CD4-positive, alpha-beta T cell (primary cell): ENCODE measurements around the gene IQGAP1. TPM values are rescaled to one million over a fixed set of nuclear protein-coding genes. Genes with fewer than 3 reads are reported as not detected.
"Not testable (repeated sequence)": the region's sequence is repeated elsewhere in the genome, so short reads cannot be mapped to it uniquely, and the experiment has no call there.

Experiments
- ATAC-seq: fragments of 200-7000 bp; cut with Tn5 transposase; one replicate; pipeline ENCODE4 v1.10.0; 2022; ENCODE audit warnings: mild to moderate bottlenecking; ENCODE audit not compliant: poor library complexity
- CTCF ChIA-PET: fragments of 350-600 bp; sonication (Branson Sonifier 250); formaldehyde crosslinking; loops from one replicate; lab custom pipeline; 2021; ENCODE audit warnings: antibody characterized with exemption, inconsistent platforms; lab: Charles Lee
- POLR2A ChIA-PET: fragments of 350-600 bp; sonication (Branson Sonifier 250); formaldehyde crosslinking; loops from one replicate; lab custom pipeline; 2021; ENCODE audit warnings: antibody characterized with exemption, inconsistent platforms; lab: Charles Lee
- DNase-seq, 14 experiments: peaks; one replicate each; pipeline ENCODE4 v3.0.0-alpha.2; 2013 to 2020; ENCODE audit warnings: mixed read lengths in 2 of 14
- H3K27ac ChIP-seq, 2 donors: one replicate each; pipeline versions ENCODE4 v1.5.1 to v1.7.0; 2013; ENCODE audit warnings: low read length in 2 of 2, low read depth in 1 of 2, mild to moderate bottlenecking in 1 of 2
- H3K27me3 ChIP-seq, 2 experiments: 1 replicate in 1 of 2; 2 replicates in 1 of 2; pipeline versions ENCODE4 v1.6.1 to v1.7.0; 2013; ENCODE audit warnings: low read length in 2 of 2, control low read depth in 1 of 2, mild to moderate bottlenecking in 1 of 2, moderate library complexity in 1 of 2; ENCODE audit not compliant: insufficient read depth in 2 of 2, control insufficient read depth in 1 of 2
- H3K36me3 ChIP-seq: one replicate; pipeline ENCODE4 v1.6.1; 2013; ENCODE audit warnings: low read length, control low read depth; ENCODE audit not compliant: insufficient read depth
- H3K4me1 ChIP-seq: one replicate; pipeline ENCODE4 v1.6.1; 2013; ENCODE audit warnings: low read length, control low read depth; ENCODE audit not compliant: insufficient read depth
- H3K4me3 ChIP-seq: one replicate; pipeline ENCODE4 v1.5.1; 2013; ENCODE audit warnings: mild to moderate bottlenecking, low read length, moderate library complexity
- H3K9me3 ChIP-seq, 2 experiments: 1 replicate in 1 of 2; 2 replicates in 1 of 2; pipeline versions ENCODE4 v1.6.1 to v1.7.0; 2013; ENCODE audit warnings: low read length in 2 of 2, mild to moderate bottlenecking in 2 of 2, control low read depth in 1 of 2, moderate library complexity in 1 of 2; ENCODE audit not compliant: control insufficient read depth in 1 of 2, insufficient read depth in 1 of 2
- H3K27ac Mint-ChIP-seq: one replicate; pipeline ENCODE4 v1.8.0; 2020; ENCODE audit warnings: mixed read lengths
- H3K27me3 Mint-ChIP-seq: one replicate; pipeline ENCODE4 v1.8.0; 2021; ENCODE audit warnings: mixed read lengths
- H3K36me3 Mint-ChIP-seq: one replicate; pipeline ENCODE4 v1.8.0; 2021; ENCODE audit warnings: low read depth, mixed read lengths
- H3K4me1 Mint-ChIP-seq: one replicate; pipeline ENCODE4 v1.8.0; 2021; ENCODE audit warnings: low read depth, mixed read lengths
- H3K4me3 Mint-ChIP-seq: one replicate; pipeline ENCODE4 v1.8.0; 2020; ENCODE audit warnings: mild to moderate bottlenecking, mixed read lengths
- H3K9me3 Mint-ChIP-seq: one replicate; pipeline ENCODE4 v1.8.0; 2020; ENCODE audit warnings: mixed read lengths
- CTCF ChIP-seq: fragments of 200-600 bp; IDR thresholded peaks from one replicate; pipeline ENCODE4 v1.8.0; 2022; ENCODE audit warnings: antibody characterized with exemption, mild to moderate bottlenecking
- intact Hi-C, 2 experiments: fragments of 100-400 bp; cut with DNase I in 1 of 2; cut with micrococcal nuclease in 1 of 2; formaldehyde crosslinking; loops; one replicate each; pipeline versions ENCODE4 v1.15.1 to v1.9.0; 2023 to 2025; cut with DNase I, micrococcal nuclease
- total RNA-seq, 174 experiments: library from RNA in 2 of 174; stranded (reverse) in 2 of 174; gene quantifications; one replicate each; pipeline ENCODE4 v1.2.3 and lab custom pipeline; 2021 to 2026

Gene IQGAP1
- total RNA-seq, 2 experiments from 2014 or later, result 76.8 to 78.7 TPM

- ATAC-seq, result no peak
Measured at GRCh38 chr15:90408657-90409056, 20.6 kb downstream of the IQGAP1 start.

GRCh38 chr15:90409587-90409986 is 21.5 kb downstream of the IQGAP1 start:
- H3K4me3 Mint-ChIP-seq, H3K27me3 Mint-ChIP-seq, H3K9me3 ChIP-seq, H3K27me3 ChIP-seq, CTCF ChIA-PET, H3K27ac Mint-ChIP-seq, H3K27ac ChIP-seq, H3K4me3 ChIP-seq, POLR2A ChIA-PET, DNase-seq, ATAC-seq, H3K36me3 ChIP-seq, H3K9me3 Mint-ChIP-seq: not testable (repeated sequence)
- intact Hi-C loops, result loop anchor here in 1 of 2 experiments (5.0 kb wide), 1 partner anchor 38 kb away; no protein-coding TSS in a partner anchor
- Mint-ChIP-seq H3K4me1 (peaks cover 81% of the 10 kb centered on the region), H3K36me3 (peaks cover 21% of the 10 kb centered on the region)
- H3K4me1 ChIP-seq, result peaks cover 31% of the 10 kb centered on the region

More at GRCh38 chr15:90408657-90409056, 20.6 kb downstream of the IQGAP1 start:
- no peak overlapping the region for H3K27ac ChIP-seq
- TF ChIP-seq CTCF, result no peak
- Mint-ChIP-seq H3K36me3 (peaks cover 26% of the 10 kb centered on the region), H3K27ac (no peak overlapping the region), H3K27me3 (no peaks in the 10 kb centered on the region), H3K4me1 (peaks cover 79% of the 10 kb centered on the region), H3K4me3 (no peak overlapping the region), H3K9me3 (no peaks in the 10 kb centered on the region)
- H3K36me3 ChIP-seq, result no peaks in the 10 kb centered on the region
- no peak overlapping the region for H3K4me3 ChIP-seq
- ChIA-PET CTCF (interaction anchor here (1.2 to 1.7 kb wide), 4 partner anchors 10 to 89 kb away, joined by 3 to 7 read pairs (median 4); no protein-coding TSS in a partner anchor), POLR2A (interaction anchor here (0.5 to 1.7 kb wide), 3 partner anchors 17 to 494 kb away, joined by 3 to 6 read pairs (median 3); partner anchors contain the start of gene MAN2A2)
- peaks cover 23% of the 10 kb centered on the region for H3K4me1 ChIP-seq
- no peak for DNase-seq
- peaks cover 0 to 5% of the 10 kb centered on the region in 2 experiments for H3K9me3 ChIP-seq
- intact Hi-C loops, result loop anchor here in 1 of 2 experiments (5.0 kb wide), 1 partner anchor 39 kb away; no protein-coding TSS in a partner anchor
- H3K27me3 ChIP-seq, result no peaks in the 10 kb centered on the region

DNA sequence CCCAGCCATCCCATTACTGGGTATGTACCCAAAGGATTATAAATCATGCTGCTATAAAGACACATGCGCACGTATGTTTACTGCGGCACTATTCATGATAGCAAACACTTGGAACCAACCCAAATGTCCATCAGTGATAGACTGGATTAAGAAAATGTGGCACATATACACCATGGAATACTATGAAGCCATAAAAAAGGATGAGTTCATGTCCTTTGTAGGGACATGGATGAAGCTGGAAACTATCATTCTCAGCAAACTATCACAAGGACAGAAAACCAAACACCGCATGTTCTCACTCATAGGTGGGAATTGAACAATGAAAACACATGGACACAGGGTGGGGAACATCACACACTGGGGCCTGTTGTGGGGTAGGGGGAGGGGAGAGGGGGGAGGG is 22.3 kb downstream of the IQGAP1 start:
- H3K27me3 ChIP-seq, DNase-seq, H3K27ac ChIP-seq, H3K36me3 ChIP-seq, H3K9me3 Mint-ChIP-seq, ATAC-seq, H3K9me3 ChIP-seq, CTCF ChIA-PET, H3K4me3 Mint-ChIP-seq, H3K27ac Mint-ChIP-seq, H3K4me3 ChIP-seq, H3K27me3 Mint-ChIP-seq, POLR2A ChIA-PET: not testable (repeated sequence)
- Mint-ChIP-seq H3K4me1 (peaks cover 77% of the 10 kb centered on the region), H3K36me3 (peaks cover 21% of the 10 kb centered on the region)
- H3K4me1 ChIP-seq, result peaks cover 33% of the 10 kb centered on the region
- intact Hi-C loops, result loop anchor here in 1 of 2 experiments (5.0 kb wide), 1 partner anchor 33 kb away; no protein-coding TSS in a partner anchor

DNA sequence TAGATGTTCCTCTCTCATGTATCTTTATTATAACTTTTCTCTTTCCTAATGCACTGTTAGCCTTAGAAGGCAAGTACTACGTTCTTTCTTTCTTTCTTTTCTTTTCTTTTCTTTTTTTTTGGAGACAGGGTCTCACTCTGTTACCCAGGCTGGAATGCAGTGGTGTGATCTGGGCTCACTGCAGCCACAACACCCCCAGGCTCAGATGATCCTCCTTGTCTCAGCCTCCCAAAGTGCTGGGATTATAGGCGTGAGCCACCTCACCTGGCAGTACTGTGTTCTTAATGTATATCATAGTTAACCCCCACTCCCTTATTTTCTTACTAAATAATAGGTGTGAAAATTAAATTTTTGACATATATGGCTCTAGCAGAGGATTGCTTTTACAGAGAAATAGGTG is 23.1 kb downstream of the IQGAP1 start:
- intact Hi-C loops, result loop anchor here in 1 of 2 experiments (5.0 kb wide), 1 partner anchor 34 kb away; no protein-coding TSS in a partner anchor
- H3K4me3 Mint-ChIP-seq, result peak overlapping the region; percentile 25
- peaks cover 21% of the 10 kb centered on the region for H3K36me3 Mint-ChIP-seq
- peaks cover 79% of the 10 kb centered on the region for H3K4me1 Mint-ChIP-seq
- DNase-seq, result no peak
- H3K36me3 ChIP-seq, result peaks cover 2% of the 10 kb centered on the region
- no peak for ATAC-seq
- no peak for TF ChIP-seq CTCF
- no peaks in the 10 kb centered on the region for H3K27me3 ChIP-seq
- ChIA-PET CTCF (interaction anchor here (1.1 kb wide), 1 partner anchor 9 kb away, joined by 3 read pairs; no protein-coding TSS in a partner anchor), POLR2A (interaction anchor here (2.0 kb wide), 1 partner anchor 15 kb away, joined by 5 read pairs; no protein-coding TSS in a partner anchor)
- H3K9me3 Mint-ChIP-seq, result no peaks in the 10 kb centered on the region
- H3K27ac ChIP-seq, result no peak overlapping the region
- no peaks in the 10 kb centered on the region for H3K27me3 Mint-ChIP-seq
- H3K4me1 ChIP-seq, result peaks cover 32% of the 10 kb centered on the region
- H3K27ac Mint-ChIP-seq, result peak overlapping the region; percentile 18
- peaks cover 0 to 5% of the 10 kb centered on the region in 2 experiments for H3K9me3 ChIP-seq
- H3K4me3 ChIP-seq, result no peak overlapping the region
